HG03575 (cell line): ENCODE results near the gene KLHL3.

Experiments
- ATAC-seq: cut with Tn5 transposase; IDR thresholded peaks from one replicate; pipeline ENCODE4 v1.9.1; 2021; ENCODE audit not compliant: unreplicated experiment, insufficient number of reproducible peaks, low FRiP score; ENCODE audit errors: extremely low read depth

KLHL3 gene

DNA sequence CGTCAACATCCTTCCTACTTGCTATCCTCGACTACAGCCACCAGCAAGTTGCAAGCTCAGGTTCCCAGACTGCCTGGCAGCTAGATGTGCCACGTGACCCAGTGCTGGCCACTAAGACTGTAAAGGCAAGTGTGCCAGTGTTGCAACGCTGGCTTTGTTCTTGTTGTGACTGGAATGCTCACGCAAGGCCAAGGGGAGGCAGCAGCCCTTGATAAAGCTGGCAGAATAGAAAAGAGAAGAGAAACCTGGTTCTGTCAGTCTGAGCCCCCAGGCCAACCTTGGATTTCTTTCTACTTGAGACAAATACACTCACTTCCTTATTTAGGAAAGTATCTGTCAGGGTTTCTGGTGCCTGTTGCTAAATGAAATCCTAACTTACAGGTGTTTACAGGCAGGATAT is 113.0 kb downstream of the KLHL3 start:
- ATAC-seq, result no peak

DNA sequence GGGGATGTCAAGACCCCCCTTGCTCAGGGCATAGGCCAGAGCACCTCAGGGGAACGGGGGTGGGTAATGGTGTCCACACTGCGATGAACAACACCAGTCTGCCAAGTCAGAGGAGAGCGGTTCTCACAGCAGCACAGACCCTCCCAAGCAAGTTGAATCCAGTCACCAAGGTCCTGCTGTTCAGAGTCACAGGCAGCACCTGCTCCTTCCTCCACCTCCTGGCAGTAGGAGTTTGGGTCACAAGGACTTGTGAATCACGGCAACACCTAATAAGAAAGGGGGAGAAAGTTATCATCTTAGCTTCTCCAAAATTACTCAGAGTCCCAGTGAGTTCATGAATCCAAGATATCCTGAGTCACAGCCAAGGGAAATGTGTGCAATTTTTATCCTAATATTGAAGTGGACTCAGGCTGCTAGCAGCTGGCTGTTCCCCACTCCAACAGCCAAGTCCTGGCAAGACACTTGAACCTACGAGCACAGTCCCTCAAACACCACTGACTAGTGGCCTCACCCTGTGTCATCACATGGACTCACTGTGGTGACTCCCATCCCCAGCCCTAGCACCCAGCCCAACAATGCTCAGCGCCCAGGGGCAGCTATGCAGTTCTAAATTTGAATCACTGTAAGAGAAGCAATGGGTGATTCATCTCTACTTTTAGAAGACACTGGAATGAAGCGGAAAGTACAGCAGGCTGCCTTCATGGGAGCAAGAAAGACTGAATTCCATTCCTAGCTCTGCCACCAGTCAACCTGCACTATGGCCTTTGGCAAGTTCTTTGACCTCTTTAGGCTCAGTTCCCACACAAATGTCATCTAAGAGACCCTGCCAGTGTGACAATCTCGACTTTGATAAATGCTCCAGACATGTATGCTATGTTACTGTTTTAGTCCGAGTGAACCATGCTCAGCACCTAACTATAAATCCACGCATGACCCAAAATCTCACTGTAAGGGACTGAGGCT is 113.7 kb downstream of the KLHL3 start:
- ATAC-seq, result no peak

DNA sequence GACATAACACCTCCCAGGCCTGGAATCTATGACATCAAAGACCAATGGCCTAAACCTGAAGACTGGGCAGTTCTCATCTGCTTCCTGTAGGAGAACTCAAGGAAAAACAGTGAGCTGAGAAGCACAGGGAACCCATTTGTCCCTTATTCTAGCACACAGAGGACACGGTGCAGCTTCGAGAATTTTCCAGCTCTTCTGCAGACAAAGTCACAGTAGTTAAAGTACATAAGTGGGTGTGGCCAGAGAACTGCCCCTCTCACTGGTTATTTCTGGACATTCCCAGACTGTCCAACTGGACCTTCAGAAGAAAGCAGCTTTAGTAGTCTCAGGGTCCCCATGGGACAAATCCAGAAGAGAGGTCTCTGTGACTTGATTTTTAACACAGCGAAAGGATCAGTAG is 114.6 kb downstream of the KLHL3 start:
- ATAC-seq, result no peak

DNA sequence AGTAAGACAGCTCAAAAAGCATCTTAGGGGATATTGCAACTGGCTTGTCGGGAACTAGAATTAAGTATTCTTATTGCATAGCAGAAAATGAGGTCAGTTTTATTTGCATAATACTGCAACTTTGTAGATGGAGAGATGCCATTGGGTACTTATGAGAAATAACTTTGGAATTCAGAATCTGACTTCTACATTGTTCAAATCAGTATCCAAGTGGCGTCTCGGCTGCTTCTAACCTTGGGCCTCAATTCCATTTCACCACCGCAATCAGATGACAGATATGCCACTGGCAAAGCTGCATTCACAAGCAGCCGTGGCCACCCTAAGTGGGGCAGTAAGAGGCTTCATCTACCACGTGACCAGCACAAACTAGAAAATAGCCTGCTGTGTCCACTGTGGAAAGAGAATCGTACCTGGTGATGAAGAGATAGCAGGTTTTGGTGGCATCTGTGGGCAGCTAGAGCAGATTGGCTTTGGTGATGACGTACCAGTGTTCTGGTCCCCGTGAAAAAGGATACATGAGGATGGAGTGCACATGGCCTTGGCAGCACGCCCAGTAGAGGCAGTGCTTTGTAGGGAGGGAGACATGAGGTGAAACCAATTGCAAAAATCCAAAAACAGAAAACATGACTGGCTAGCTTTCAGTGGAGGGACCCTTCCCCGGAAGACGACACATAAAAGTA is 116.6 kb downstream of the KLHL3 start:
- ATAC-seq, result no peak

DNA sequence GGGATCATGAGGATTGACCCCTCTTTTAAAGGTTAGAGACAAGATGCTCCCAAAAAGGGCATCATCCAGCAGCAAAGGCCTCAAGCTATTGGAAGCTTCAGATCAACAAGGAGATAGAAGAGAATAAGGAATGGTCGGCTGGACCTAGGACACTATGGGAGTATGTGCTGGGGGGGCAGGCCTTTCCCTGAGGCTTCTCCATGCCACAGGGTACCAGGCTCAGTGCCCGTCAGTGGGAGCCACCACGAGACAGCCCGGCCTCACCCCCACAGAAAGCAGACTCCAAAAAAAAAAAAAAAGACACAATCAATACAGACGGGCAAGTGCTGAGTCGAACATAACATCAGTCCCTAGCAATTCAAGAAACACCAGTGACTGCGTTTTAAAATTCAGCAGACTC is 117.4 kb downstream of the KLHL3 start:
- no peak for ATAC-seq

DNA sequence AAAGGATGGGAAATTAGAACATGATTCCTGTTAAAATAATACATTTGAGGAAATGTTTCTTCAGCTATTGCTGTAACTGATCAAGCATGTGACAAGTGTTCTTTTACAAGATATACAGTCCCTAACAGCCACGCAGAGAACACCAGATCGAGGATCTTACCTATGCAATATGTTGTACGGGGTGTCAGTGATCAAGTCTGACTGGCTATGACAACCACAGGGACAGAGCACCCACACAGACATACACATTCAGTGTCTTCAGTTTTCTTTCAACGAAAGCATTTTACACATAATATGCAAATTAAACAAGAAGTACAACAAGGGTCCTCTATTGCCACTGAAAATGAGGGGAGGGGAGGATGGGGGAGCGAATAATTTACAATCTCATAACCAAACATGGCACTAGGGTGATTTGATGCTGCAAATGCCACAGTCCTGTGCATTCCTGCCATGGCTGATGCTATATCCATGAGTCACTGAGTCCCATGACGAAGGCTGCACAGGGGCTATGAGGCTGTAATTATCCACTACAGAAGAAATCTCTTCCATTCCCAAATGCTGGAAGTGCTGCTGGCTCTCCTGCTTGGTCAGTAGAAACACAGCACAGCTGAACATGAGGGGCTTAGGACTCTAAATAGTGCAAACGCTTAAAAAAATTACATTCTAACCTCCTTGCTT is 118.2 kb downstream of the KLHL3 start:
- ATAC-seq, result no peak

DNA sequence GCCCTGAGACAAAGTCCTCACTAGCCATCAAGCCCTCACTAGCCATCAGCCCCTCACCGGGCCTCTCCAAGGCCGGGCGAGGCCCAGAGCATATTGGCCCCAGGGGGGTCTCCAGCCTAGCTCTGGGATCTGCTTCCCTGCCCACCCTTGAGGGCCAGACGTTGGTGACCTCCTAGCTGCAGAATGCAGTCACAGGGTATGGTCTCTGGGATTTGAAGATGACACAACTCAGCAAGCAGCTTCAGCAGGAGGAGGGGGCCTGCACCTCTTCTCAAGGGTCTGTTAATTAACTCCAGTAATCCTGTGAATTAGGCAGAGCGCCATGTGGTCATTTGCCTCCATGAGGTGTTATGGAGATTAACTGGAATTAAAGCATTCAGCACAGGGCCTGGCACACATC is 119.8 kb downstream of the KLHL3 start:
- ATAC-seq, result no peak

DNA sequence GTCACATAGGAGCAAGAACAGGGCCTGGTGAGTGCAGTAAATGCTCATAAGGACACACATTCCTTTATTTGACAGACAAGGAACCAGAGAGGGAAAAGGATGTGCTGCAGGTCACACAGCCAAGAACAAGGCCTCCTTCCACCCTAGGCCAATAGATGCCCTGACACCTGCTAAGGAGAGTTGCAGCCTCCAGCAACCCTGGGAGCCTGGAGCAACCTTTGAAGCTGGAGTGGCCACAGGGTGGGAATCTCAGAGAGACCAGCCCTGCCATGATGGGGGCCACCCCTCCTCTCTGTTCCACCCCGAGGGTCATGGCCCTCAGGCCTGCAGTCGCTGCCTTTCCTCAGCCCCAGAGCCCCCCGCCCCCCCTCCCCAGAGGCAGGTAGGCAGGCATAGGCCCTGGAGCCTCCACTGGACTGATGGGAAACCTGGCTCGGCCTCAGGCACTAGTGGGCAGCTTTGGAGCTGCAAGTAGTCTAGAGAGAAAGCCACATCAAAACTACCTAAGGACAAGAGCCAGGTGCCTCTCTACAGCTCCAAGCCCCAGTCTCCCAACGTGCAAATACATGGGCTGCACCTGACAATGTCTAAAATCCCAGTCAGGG is 120.6 kb downstream of the KLHL3 start:
- ATAC-seq, result no peak

DNA sequence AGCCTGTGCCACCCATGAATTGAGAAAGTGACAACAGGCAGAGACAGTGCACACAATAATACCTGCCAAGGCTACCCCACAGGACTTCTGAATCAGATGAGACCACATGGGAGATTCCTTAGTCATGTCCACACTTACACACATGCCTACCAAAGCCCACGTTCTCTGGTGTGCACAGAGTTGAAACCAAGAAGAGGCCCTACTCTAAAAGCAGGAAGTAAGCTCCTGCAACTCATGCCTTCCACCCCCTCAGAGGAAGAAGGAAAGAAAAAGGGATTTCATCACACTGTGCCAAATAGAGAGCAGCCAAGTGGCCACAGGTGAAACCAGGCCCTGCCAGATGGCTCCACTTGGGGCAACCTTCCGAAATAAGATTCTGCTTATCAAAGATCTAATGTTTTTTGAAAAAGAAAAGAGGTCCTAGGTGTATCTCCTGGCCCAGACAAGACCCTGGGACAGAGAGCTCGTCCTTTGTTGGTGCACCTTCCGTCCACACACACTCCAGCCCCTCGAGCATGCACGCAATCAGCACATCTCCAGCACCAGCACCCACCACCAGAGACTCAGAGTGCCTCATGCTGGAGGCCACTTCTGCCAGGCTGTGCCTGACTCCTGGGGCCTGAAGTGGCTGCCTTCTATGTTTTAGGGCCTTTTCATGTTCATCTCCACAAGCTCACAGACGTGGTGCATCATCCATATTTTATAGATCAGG is 122.2 kb downstream of the KLHL3 start:
- no peak for ATAC-seq

DNA sequence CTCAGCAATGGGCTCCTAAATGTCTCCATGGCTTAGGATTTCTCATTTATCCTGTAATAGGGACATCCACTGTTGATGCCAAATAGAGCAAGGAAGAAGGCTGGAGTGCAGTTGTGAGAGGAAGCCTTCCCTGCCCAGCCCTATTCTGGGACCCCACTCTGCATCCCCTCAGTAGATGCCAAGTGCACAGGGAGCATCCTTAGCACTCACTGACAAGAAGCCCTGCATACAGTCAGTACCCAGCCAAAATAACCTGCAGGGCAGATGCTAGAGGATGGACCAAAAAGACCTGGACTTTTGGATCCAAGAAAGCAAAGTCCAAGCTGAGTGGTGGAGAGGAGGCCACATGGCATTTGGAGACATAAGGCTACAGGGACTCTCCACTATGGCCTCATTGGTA is 123.3 kb downstream of the KLHL3 start:
- no peak for ATAC-seq

DNA sequence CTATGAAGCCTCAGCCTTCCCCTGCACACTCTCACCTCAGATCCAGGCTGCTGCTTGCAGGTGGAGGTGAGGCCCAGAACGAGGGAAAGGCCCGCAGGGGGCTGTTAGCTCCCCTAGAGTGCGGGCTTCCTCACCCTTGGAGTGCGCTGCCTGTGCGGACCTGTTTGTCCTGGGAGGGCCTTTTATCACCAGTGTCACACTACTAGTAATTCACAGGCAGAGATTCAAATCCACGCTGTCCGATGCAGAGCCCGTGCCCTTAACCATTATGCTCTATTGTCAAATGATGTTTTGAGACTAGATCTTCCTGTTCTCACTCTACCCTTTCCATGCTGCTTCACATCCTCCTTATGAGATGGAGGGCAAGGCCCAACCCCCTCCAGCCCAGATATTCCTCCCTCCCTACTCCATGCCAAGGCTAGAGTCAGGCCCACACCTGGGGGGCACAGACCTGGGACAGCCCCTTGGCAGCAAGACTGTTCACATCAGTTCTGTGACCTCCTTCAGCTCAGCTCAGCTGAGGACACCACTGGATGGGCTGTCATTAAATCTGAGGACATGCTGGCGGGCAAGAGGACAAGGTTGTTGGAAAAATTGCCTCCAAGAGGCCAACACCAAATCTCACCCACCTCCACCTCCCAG is 124.0 kb downstream of the KLHL3 start:
- ATAC-seq, result no peak

DNA sequence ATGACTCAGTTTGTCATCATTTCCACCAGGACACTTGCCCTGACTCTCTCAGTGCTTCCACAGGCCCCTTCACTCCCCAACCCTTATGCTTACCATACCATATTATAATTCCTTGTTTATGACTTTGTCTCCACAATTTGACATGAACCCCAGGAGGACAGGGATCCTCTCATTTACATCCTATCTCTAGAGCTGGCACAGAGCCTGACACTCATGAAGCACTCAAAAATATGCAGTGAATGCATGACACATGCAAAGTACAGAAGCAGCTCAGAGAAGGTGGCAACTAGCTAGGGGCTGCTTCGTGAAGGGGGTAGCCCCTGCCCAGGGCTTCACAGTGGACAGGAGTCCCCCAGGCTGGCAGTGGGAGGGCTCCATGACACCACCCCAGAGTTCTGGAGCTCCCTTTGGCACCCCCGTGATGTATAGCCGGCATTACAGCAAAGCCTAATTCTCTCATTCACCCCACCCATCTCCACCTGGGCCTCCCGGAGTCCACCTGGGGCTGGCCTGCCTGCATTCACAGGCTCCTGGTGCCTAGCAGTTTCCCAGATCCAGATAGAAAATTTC is 124.8 kb downstream of the KLHL3 start:
- ATAC-seq, result no peak

DNA sequence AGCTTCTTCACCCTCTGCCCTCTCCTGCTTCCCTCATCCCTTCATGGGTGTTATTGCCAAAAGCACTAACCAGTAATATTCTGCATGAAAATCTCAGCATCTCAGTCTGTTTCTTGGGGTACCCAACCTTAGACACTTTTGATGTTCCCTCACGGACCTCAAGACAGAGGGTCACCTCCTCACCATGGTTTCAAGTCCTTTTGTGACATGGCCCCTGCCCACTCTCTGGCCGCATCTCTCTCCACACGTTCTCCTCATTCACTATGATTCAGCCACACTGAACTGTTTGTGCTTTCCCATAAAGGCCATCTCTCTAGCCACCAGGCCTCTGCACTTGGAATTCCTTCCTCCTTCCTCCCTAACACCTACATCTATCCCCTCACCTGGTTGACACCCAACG is 125.3 kb downstream of the KLHL3 start:
- ATAC-seq, result no peak

DNA sequence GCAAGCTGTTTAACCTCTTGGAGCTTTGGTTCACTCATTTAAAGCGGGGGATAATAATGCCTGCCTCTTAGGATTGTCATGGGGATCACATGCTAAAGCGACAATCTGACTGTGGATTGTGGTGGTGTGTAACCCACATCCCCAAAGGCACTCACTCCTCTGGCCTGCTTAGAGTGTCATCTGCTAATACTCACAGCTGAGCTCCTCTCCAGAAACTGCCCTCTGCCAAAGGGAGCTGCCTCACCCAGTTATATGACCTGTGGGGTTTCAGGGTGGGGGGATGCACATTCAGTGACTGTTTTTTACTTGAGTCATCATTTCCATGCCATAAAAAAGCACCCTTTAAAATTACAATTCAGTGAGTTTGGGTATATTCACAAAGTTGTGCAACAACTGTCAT is 126.8 kb downstream of the KLHL3 start:
- no peak for ATAC-seq

DNA sequence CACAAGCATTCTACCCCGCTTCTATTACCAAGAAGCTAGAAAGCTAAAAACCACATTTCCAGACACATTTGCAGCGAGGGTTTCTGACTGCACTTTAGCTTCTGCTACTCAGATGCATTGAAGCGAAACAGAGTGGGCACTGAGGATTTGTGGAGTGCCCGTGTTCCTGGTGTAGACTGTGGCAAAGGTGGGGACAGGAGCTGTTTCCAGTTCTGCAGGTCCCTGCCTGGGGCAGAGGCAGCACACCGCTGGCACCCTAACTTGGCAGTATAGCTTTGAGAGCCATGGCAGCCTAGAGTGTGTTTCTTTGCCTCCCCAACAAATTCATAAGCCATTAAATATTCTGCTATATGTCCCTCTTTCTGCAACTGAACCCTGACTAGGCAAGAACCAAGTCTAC is 128.1 kb downstream of the KLHL3 start:
- ATAC-seq, result no peak

DNA sequence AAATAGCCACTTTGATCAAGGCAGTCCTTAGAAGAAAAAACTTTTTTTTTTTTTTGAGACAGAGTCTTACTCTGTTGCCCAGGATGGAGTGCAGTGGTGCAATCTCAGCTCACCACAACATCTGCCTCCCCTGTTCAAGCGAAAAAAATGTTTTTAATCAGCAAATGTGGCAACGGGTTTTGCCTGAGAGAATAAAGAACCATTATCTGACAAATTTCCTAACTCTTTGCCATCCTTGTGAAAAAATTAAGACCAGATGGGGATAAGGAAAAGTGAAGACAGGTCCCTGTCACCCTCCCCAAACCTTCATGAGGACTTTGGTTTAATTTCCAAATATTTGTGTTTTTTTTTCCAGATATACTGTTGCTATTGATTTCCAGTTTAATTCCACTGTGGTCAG is 129.5 kb downstream of the KLHL3 start:
- ATAC-seq, result no peak

DNA sequence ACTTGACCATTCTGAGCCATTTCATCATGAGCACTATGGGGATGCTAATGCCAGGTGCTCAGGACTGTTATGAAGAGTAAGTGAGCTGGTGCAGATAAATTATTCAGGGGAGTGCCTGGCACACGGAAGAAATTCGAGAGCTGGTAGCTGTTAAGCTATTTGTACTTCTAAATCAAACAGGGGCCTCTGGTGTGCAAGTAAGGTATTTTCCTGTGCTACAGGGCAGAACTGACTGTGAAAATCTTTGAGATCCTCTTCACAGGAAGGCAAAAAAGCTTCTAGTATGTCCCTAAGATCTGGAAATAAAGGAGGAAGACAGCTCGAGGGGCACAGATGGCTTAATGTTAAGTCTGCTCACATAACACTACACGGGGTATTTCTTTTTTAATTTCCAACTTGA is 130.5 kb downstream of the KLHL3 start:
- no peak for ATAC-seq
